Loucy (cell line): ENCODE data around the gene KIF13A.

Experiments
- H2AFZ ChIP-seq: fragments of 200-600 bp; sonication (generic); 2 replicates; pipeline ENCODE4 v1.6.0; 2016; ENCODE audit warnings: antibody characterized with exemption, mild to moderate bottlenecking, low read length, moderate library complexity
- H3F3A ChIP-seq: fragments of 200-600 bp; 2 replicates; pipeline ENCODE4 v1.6.0; 2016; ENCODE audit warnings: antibody characterized with exemption, low read depth, mild to moderate bottlenecking
- H3K27me3 ChIP-seq: fragments of 200-600 bp; sonication (generic); 2 replicates; pipeline ENCODE4 v1.6.1; 2014; ENCODE audit warnings: low read length, mild to moderate bottlenecking; ENCODE audit not compliant: insufficient read depth, poor library complexity, severe bottlenecking
- H3K36me3 ChIP-seq: fragments of 200-600 bp; sonication (generic); 2 replicates; pipeline ENCODE4 v1.6.1; 2016; ENCODE audit warnings: low read length; ENCODE audit not compliant: insufficient read depth
- H3K4me1 ChIP-seq: fragments of 200-600 bp; sonication (generic); 2 replicates; pipeline ENCODE4 v1.5.1; 2014; ENCODE audit warnings: low read length, mild to moderate bottlenecking; ENCODE audit not compliant: insufficient read depth, poor library complexity, severe bottlenecking
- H3K4me2 ChIP-seq: fragments of 200-600 bp; sonication (generic); 2 replicates; pipeline ENCODE4 v1.6.0; 2014; ENCODE audit warnings: antibody characterized with exemption, low read length, low read depth, mild to moderate bottlenecking; ENCODE audit not compliant: poor library complexity, severe bottlenecking
- H3K4me3 ChIP-seq: fragments of 200-600 bp; sonication (generic); 2 replicates; pipeline ENCODE4 v1.5.1; 2014; ENCODE audit warnings: low read length, mild to moderate bottlenecking, mixed read lengths; ENCODE audit not compliant: poor library complexity, severe bottlenecking
- H3K79me2 ChIP-seq: fragments of 200-600 bp; sonication (generic); 2 replicates; pipeline ENCODE4 v1.6.1; 2014; ENCODE audit warnings: low read length; ENCODE audit not compliant: insufficient read depth
- H3K9ac ChIP-seq: fragments of 200-600 bp; sonication (generic); 2 replicates; pipeline ENCODE4 v1.6.0; 2014; ENCODE audit warnings: mild to moderate bottlenecking, low read depth, low read length, moderate library complexity; ENCODE audit not compliant: poor library complexity, severe bottlenecking
- H3K9me2 ChIP-seq: fragments of 200-600 bp; sonication (generic); replicated peaks from 2 replicates; pipeline ENCODE4 v1.6.1; 2016; ENCODE audit warnings: low read depth, low read length, mixed read lengths
- H3K9me3 ChIP-seq: fragments of 200-600 bp; sonication (generic); 2 replicates; pipeline ENCODE4 v1.6.1; 2014; ENCODE audit warnings: mild to moderate bottlenecking, antibody characterized with exemption, low read length, low read depth; ENCODE audit not compliant: insufficient read depth
- H4K20me1 ChIP-seq: fragments of 200-600 bp; sonication (generic); 2 replicates; pipeline ENCODE4 v1.6.0; 2014; ENCODE audit warnings: antibody characterized with exemption, low read length, mild to moderate bottlenecking; ENCODE audit not compliant: insufficient read depth, poor library complexity, severe bottlenecking
- CTCF ChIP-seq: fragments of 200-600 bp; sonication (generic); conservative IDR thresholded peaks from 2 replicates; pipeline ENCODE4 v1.5.1; 2014; ENCODE audit warnings: mild to moderate bottlenecking, antibody characterized with exemption, low read length
- EZH2phosphoT487 ChIP-seq: fragments of 200-600 bp; IDR thresholded peaks from 2 replicates; pipeline ENCODE4 v1.6.1; 2018; ENCODE audit warnings: antibody characterized with exemption, mild to moderate bottlenecking, moderate library complexity, borderline replicate concordance

The KIF13A gene

GRCh38 chr6:17907406-17908229, 79.8 kb downstream of the KIF13A start:
- no peak overlapping the region for H3K4me2 ChIP-seq

GRCh38 chr6:17905611-17906592, 81.5 kb downstream of the KIF13A start:
- Histone ChIP-seq H3K4me2 (no peak overlapping the region), H3K4me3 (no peak overlapping the region), H3F3A (no peaks in the 10 kb centered on the region), H3K9me2 (no peaks in the 10 kb centered on the region), H3K4me1 (peaks cover 7% of the 10 kb centered on the region), H3K36me3 (no peaks in the 10 kb centered on the region), H2AFZ (no peak overlapping the region), H3K79me2 (no peaks in the 10 kb centered on the region), H3K9me3 (no peaks in the 10 kb centered on the region), H3K9ac (no peak overlapping the region), H3K27me3 (no peaks in the 10 kb centered on the region), H4K20me1 (no peaks in the 10 kb centered on the region)
- TF ChIP-seq EZH2phosphoT487 (no peak), CTCF (no peak)

More at GRCh38 chr6:17907406-17908229, 79.8 kb downstream of the KIF13A start:
- H3K9me3 ChIP-seq: no peaks in the 10 kb centered on the region
- H3K4me3 ChIP-seq: no peak overlapping the region
- no peak for TF ChIP-seq EZH2phosphoT487
- no peak for TF ChIP-seq CTCF
- H3K9ac ChIP-seq: no peak overlapping the region
- H3K9me2 ChIP-seq: no peaks in the 10 kb centered on the region
- H3K79me2 ChIP-seq: no peaks in the 10 kb centered on the region
- no peaks in the 10 kb centered on the region for H4K20me1 ChIP-seq
- no peak overlapping the region for H2AFZ ChIP-seq
- no peaks in the 10 kb centered on the region for H3F3A ChIP-seq
- peaks cover 7% of the 10 kb centered on the region for H3K4me1 ChIP-seq
- no peaks in the 10 kb centered on the region for H3K27me3 ChIP-seq
- H3K36me3 ChIP-seq: no peaks in the 10 kb centered on the region

GRCh38 chr6:17904491-17905120, 82.8 kb downstream of the KIF13A start:
- Histone ChIP-seq H3F3A (no peaks in the 10 kb centered on the region), H3K4me1 (peaks cover 7% of the 10 kb centered on the region), H3K79me2 (no peaks in the 10 kb centered on the region), H3K9me2 (no peaks in the 10 kb centered on the region), H3K27me3 (no peaks in the 10 kb centered on the region), H3K4me2 (no peak overlapping the region), H3K36me3 (no peaks in the 10 kb centered on the region), H2AFZ (no peak overlapping the region), H3K9me3 (no peaks in the 10 kb centered on the region), H4K20me1 (no peaks in the 10 kb centered on the region), H3K4me3 (no peak overlapping the region), H3K9ac (no peak overlapping the region)
- TF ChIP-seq EZH2phosphoT487 (no peak), CTCF (no peak)
